HG02870 (cell line): Measurements from ENCODE around the gene TRIM44.
A peak's percentile ranks its signal among the peaks of the same experiment; 100 is the strongest.
"Not testable (repeated sequence)": the region's sequence is repeated elsewhere in the genome, so short reads cannot be mapped to it uniquely, and the experiment has no call there.

Experiments
- ATAC-seq: cut with Tn5 transposase; IDR thresholded peaks from one replicate; pipeline ENCODE4 v1.9.1; 2021; ENCODE audit warnings: mild to moderate bottlenecking, moderate library complexity; ENCODE audit not compliant: unreplicated experiment

Gene TRIM44

GRCh38 chr11:35714882-35715627 lies 52.5 kb downstream of the TRIM44 start:
- ATAC-seq = peak; percentile 93

- not testable (repeated sequence) for ATAC-seq
Observed at GRCh38 chr11:35715677-35716076, 53.1 kb downstream of the TRIM44 start.

GRCh38 chr11:35717043-35717442 lies 54.5 kb downstream of the TRIM44 start:
- ATAC-seq = no peak

- ATAC-seq = no peak
Observed at GRCh38 chr11:35717520-35717919, 54.9 kb downstream of the TRIM44 start.

- ATAC-seq = peak; percentile 67
Observed at GRCh38 chr11:35721651-35722282, 59.2 kb downstream of the TRIM44 start.

- no peak for ATAC-seq
Observed at GRCh38 chr11:35722641-35723040, 60.1 kb downstream of the TRIM44 start.

- ATAC-seq = no peak
Observed at GRCh38 chr11:35723493-35723892, 60.9 kb downstream of the TRIM44 start.

GRCh38 chr11:35723913-35724312 lies 61.3 kb downstream of the TRIM44 start:
- ATAC-seq = no peak

GRCh38 chr11:35725885-35726284 lies 63.3 kb downstream of the TRIM44 start:
- ATAC-seq = no peak

- no peak for ATAC-seq
Observed at GRCh38 chr11:35727140-35727539, 64.6 kb downstream of the TRIM44 start.

GRCh38 chr11:35730254-35730653 lies 67.7 kb downstream of the TRIM44 start:
- no peak for ATAC-seq

GRCh38 chr11:35734669-35735410 lies 72.3 kb downstream of the TRIM44 start:
- no peak for ATAC-seq

- ATAC-seq = no peak
Observed at GRCh38 chr11:35735411-35735810, 72.8 kb downstream of the TRIM44 start.

GRCh38 chr11:35735903-35736302 lies 73.3 kb downstream of the TRIM44 start:
- no peak for ATAC-seq

GRCh38 chr11:35736952-35737351 lies 74.4 kb downstream of the TRIM44 start:
- ATAC-seq = no peak

GRCh38 chr11:35740061-35740799 lies 77.7 kb downstream of the TRIM44 start:
- no peak for ATAC-seq

GRCh38 chr11:35742707-35743454 lies 80.3 kb downstream of the TRIM44 start:
- ATAC-seq = no peak

GRCh38 chr11:35746356-35747153 lies 84.0 kb downstream of the TRIM44 start:
- ATAC-seq = no peak

- ATAC-seq = no peak
Observed at GRCh38 chr11:35747668-35748067, 85.1 kb downstream of the TRIM44 start.

- no peak for ATAC-seq
Observed at GRCh38 chr11:35748644-35749043, 86.1 kb downstream of the TRIM44 start.
